ENCODE results near the gene EPHA8.

GRCh38 chr1:22542886-22543285 is 20.4 kb upstream of the EPHA8 start:
- TF ChIP-seq, protein P1, sequence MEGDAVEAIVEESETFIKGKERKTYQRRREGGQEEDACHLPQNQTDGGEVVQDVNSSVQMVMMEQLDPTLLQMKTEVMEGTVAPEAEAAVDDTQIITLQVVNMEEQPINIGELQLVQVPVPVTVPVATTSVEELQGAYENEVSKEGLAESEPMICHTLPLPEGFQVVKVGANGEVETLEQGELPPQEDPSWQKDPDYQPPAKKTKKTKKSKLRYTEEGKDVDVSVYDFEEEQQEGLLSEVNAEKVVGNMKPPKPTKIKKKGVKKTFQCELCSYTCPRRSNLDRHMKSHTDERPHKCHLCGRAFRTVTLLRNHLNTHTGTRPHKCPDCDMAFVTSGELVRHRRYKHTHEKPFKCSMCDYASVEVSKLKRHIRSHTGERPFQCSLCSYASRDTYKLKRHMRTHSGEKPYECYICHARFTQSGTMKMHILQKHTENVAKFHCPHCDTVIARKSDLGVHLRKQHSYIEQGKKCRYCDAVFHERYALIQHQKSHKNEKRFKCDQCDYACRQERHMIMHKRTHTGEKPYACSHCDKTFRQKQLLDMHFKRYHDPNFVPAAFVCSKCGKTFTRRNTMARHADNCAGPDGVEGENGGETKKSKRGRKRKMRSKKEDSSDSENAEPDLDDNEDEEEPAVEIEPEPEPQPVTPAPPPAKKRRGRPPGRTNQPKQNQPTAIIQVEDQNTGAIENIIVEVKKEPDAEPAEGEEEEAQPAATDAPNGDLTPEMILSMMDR (IDR thresholded peaks at IDR 0.05; ENCODE audit: low read depth, low read length, missing input control) = no peak
- no peak for TF ChIP-seq ZBTB33 (IDR thresholded peaks at IDR 0.05)
- no peak for TF ChIP-seq RAD21 (IDR thresholded peaks at IDR 0.05)
- no peak for TF ChIP-seq SP1 (IDR thresholded peaks at IDR 0.05)
- TF ChIP-seq FOXA1 (IDR thresholded peaks at IDR 0.05) = no peak
- TF ChIP-seq NR2F2 (IDR thresholded peaks at IDR 0.05) = no peak
- TF ChIP-seq HNF4G (IDR thresholded peaks at IDR 0.05) = no peak
- no peak for TF ChIP-seq ATF3 (IDR thresholded peaks at IDR 0.05)
- TF ChIP-seq YY1 (IDR thresholded peaks at IDR 0.05) = no peak
- TF ChIP-seq, protein P2, sequence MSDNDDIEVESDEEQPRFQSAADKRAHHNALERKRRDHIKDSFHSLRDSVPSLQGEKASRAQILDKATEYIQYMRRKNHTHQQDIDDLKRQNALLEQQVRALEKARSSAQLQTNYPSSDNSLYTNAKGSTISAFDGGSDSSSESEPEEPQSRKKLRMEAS (IDR thresholded peaks at IDR 0.05) = no peak

Data from liver (tissue), 3 donors.